ENCODE data around the gene L3MBTL4.

The L3MBTL4 gene

DNA sequence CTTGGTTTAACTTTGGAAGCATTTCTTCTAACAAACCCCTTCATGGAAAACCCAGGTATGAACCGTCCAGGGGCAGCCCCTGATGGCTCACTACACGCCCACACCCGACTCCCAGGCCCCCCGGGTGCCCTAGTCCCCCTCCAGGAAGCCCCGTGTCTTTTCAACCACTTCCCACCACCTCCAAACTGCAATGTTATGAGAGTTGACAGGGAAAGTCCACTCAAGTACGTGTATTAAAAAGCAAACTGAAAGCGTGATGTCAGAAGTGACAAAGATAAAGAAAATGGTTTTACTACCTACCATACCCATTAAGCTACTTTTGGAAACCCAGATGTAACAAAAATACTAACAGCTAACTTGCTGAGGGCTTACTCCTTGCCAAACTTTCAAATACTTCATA lies 51.5 kb downstream of the L3MBTL4 start:
- no peak for DNase-seq (ENCODE audit: low spot score)

DNA sequence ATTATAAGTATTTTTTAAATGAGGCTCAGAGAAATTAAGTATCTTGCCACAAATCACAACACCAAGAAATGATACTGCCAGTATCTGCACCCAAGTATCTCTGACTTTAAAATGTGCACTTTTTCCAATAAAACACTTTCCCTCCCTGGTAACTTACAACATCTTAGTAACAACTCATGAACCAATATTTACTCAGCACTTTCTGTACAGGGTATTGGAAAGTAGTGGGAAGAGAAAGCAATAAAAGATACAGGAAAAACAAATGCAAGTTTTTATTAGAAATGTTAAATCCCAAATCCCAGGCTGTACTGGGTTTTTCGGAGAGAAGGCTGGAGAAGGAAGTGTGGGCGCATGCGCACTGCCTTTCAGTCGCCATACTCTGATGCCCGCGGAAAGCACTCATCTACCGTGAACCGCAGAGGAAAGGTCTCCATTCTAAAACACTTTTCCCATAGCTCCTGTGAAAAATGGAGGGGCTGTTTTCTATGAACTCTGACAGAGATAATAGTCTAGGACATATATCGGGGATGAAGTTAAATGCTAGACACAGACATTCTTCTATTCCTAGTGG lies 52.1 kb downstream of the L3MBTL4 start:
- no peak for DNase-seq (ENCODE audit: low spot score)

DNA sequence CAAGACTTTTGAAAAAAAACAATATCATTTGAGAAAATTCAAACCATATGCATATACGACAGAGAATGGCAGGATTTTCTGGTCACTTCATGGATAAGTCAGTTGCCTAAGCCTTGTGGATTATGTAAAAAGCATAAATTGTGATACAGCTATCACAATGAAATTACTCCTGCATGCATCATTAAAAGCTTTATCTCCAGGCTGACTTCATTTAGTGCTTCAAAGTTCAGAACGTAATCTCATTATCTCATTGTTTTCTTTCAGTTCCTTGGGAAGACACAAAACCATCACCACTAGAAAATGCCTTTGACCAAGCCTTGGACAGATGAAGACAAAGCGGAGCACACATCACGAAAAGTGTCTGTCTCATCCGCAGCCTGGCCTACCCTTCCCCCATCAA lies 57.0 kb downstream of the L3MBTL4 start:
- DNase-seq (ENCODE audit: low spot score) = no peak

DNA sequence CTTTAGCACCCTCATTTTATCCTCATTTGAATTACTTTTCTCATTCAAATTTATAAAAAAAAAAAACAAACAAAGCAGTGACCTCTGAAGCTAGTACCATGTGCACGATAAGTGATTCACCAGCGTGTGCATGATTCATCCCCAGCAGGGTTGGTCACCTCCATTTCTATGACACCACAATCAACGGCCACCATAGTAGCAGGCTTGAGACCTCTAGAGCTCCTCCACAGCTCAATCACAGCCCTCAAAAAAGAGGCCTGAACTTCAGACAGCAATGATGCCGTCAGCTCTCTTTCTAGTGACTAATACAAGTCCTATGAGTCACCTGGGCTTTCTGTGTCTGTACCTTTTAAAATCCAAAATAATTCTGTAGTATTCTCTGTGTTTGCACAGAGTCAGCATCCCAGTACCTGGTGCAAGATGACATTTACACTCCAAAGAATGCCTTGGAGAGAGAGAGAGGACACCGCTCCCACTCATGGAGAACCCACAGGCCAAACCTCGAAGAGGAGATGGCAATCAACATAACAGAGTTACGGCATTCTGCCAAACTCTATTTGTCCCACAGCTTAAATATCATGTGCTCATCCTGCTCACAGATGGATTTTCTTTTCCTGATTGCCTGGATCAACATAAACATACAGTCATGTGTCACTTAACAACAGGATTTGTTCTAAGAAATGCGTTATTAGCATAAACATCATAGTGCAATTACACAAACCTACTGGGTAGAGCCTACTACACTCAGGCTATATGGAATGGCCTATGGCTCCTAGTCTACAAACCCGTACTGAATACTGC lies 58.7 kb downstream of the L3MBTL4 start:
- no peak for DNase-seq (ENCODE audit: low spot score)

DNA sequence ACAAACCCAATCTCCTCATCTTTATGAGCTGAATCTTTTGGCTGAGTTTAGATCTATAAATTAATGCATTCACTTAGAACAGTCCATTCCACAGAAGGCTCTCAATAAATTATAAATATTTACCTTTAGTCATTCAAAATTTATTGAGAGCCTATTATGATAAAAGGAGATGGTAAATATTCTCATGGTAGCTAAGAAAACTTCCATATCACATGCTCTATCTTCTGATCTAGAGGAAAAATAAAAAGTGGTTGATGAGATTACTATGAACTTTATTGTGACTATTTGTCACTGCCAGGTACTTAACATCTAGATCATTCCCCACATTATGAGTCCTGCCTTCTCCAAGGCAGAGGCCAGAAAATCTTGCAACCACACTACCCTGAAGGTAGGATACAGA lies 62.4 kb downstream of the L3MBTL4 start:
- DNase-seq (ENCODE audit: low spot score) = no peak

DNA sequence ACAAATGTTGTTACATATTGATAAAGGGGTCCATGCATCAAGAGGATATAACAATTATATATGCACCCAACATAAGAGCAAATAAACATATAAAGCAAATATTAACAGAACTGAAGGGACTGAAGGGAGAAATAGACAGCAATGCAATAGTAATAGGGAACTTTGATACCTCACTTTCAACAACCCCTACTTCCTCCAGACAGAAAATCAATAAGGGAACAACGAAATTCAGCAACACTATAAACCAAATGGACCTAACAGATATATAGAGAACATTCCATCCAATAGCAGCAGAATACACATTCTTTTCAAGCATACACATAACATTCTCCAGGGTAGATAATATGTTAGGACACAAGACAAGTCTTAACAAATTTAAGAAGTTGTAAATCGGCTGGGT lies 71.7 kb downstream of the L3MBTL4 start:
- no peak for DNase-seq (ENCODE audit: low spot score)

DNA sequence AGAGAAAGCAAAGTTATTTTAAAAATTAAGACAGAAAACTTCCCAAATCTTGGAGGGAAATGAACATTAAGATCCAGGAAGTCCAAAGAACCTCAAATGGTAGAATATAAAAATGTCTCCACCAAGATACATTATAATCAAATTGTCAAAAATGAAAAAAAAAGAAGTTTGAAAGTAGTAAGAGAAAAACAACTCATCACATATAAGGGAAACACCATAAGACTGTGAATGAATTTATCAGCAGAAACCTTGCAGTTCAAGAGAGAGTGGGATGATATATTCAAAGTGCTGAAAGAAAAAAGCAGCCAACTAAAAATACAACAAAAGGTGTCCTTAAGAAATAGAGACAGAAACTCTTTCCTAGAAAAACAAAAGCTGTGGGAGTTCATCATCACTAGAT lies 73.0 kb downstream of the L3MBTL4 start:
- DNase-seq (ENCODE audit: low spot score) = no peak

DNA sequence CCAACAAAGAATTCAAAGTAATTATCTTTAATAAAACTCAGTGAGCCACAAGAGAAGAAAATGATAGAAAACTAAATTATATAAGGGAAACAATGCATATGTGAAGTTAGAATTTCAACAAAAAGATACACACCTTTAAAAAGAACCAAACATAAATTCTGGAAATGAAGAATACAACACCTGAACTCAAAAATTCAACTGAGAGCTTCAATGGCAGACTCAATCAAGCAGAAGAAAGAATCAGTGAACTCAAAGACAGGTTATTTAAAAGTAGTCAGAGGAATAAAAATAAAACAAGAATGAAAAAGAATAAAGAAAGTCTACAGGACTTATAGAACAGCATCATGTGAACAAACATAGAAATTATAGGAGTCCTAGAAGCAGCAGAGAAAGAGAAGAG lies 73.4 kb downstream of the L3MBTL4 start:
- DNase-seq (ENCODE audit: low spot score) = no peak

DNA sequence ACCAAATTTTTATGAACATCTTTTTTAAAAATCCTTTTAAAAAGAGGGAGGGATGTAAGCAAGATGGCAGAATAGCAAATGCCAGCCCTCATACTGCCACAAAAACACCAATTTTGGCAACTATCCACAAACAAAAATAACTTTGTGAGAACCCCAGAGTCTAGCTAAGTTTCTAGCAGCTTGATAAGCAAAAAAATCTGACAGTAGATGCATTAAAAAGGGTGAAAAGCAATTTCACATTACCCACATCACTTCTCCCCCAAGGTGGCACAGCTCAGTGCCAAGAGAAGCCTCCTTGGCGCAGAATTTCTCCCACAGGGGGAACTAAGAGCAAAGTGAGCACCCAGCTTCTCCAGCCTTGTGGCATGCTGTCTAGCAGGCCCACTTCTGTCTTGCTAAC lies 74.6 kb downstream of the L3MBTL4 start:
- no peak for DNase-seq (ENCODE audit: low spot score)

DNA sequence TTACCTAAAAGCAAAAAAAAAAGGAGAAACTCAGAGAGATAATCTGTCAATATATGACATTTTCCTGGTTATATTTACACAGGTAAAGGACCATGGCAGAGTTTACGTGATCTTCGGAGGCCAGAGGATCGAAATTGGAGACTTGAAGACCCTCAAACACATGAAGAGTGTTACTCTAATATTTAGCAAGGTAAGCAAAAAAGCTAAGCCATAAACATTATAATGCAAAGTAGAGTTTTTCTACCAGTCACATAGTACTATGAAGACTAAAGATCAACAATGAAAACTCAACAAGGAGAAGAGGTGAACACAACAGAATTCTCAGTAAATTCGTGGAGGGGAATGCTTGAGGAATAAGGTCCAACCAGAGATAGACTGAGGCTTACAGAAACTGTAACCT lies 78.5 kb downstream of the L3MBTL4 start:
- DNase-seq (ENCODE audit: low spot score) = no peak

DNA sequence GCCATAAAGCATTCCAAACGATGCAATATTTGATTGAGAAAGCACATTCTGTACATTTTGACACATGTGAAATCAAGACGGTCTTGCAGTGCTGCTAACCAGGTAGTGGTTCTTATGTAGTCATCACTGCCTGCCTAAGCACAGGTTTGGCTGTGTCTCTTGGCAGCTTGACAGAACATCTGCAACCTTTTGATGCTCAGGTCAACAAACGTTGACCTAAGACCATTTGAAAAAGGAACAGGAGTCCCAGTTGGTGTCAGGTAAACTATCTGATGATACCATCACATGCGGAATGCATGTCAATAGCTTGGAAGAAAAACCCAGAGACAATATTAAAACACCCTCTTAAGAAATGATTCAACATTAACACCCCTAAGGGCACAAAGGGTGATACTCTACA lies 80.7 kb downstream of the L3MBTL4 start:
- no peak for DNase-seq (ENCODE audit: low spot score)

DNA sequence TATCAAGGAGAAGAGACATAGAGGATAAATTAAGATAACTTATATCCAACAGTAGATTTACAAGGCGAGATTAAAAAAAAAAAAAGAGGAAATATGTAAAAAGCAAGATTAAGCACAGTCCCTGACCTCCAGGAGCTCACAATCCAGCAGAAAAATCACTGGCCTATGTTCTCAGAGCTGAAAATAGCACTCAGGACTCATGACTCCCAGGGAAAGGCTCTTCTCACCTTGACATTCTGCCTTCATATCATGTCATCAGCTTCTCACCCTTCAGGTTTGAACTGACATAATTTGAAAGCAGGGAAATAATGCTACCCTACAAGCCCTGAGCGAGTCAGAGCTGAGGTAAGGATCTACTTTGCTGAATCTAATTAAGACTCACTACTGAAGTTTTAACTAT lies 82.8 kb downstream of the L3MBTL4 start:
- DNase-seq (ENCODE audit: low spot score) = no peak

DNA sequence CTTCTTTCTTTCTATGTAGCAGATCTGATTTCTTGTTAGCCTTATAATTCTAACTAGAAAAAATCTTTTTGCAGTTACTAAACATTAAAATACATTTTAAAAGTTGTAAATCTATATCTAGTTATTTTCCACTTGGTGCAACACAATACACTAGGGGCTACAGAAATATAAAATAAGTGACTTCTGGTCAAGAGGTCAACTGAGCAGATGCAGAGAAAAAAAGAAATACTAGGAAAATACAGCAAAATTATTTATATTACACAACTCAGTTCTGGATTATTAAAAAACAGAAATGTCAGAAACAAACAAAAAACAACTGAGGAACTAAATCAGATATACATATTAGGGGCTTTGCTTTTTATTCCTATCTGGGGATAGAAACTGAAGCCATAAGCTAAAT lies 83.9 kb downstream of the L3MBTL4 start:
- no peak for DNase-seq (ENCODE audit: low spot score)

DNA sequence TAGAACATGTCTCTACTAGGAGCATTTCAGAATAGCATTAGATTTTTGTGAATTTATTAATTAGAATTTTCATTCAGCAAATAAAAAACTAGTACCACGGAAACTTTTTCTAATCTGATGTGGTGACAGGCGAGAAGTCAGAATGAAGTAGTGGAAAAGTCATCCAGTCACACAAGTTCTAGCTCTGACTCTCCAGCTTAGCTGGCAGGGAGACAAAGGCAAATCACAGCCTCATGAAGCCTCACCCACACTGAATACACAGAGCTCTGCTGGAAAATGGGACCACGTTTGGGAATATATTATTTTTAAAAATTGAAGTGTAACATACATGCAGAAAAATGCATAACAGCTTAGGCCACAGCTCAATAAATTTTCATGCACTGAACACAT lies 86.1 kb downstream of the L3MBTL4 start:
- no peak for DNase-seq (ENCODE audit: low spot score)

DNA sequence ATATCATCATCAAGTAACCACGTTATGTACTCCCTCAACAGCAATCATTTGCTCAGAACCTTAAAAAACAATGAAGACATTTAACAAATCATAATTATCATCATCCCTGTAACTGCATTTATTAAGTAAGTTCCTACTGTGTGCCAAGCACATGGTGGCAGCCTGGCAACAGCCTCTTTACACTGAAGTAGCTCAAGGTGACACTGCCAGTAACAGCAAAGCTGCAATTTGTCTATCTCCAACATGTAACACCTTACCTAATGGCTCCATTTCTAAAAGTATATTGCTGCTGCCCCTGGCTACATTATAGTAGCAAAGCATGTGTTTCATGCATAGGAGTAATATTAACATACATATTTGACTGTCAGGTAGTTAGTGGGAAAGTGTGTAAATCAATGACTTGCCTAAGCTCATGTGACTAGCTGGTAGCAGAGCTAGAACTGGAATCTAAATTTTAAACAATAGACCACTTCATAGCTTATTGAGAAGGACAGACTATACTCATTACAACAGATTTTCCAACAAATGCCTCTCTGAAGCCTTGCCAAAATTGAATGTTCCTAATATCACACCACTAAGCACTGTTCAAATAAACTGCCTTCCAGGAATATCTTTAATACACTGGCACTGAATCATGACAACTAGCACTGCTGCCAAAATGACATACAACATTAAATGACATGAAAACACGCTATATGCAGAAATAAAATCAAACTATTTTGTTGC lies 86.7 kb downstream of the L3MBTL4 start:
- no peak for DNase-seq (ENCODE audit: low spot score)

DNA sequence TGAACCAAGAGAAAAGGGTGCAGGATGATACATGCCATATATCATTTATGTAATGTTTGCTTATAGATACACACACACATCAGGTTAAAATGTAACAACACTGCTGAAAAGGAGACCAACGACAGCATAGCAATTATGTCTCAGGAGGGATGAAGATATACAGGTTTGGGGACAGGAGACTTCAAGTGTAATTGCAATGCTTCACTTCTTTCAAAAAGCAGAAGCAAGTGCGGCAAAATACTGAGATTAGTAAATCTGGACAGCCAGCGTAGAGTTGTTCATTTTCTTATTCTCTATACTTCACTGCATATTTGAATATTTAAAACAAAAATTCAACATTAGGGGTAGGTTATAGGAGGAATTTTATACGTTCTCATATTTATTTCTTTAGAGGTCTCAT lies 87.2 kb downstream of the L3MBTL4 start:
- no peak for DNase-seq (ENCODE audit: low spot score)

DNA sequence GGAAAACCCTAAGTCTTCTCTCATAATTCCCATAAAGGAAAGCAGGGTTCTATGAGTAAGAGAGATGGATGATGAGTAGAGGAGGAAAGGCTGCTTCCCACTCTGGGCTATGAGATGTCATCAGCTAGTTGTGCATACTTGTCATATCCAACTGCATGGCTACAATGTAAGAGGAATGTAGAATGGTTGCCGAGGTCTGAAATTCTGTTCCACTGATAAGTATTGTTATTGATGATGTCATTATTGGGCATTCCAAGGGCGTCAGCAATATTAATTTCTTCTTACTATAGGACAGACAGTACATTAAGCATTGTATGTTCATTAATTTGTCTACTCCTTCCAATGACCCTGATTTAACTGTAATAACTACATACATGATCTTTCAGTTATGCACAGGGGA lies 88.1 kb downstream of the L3MBTL4 start:
- no peak for DNase-seq (ENCODE audit: low spot score)

DNA sequence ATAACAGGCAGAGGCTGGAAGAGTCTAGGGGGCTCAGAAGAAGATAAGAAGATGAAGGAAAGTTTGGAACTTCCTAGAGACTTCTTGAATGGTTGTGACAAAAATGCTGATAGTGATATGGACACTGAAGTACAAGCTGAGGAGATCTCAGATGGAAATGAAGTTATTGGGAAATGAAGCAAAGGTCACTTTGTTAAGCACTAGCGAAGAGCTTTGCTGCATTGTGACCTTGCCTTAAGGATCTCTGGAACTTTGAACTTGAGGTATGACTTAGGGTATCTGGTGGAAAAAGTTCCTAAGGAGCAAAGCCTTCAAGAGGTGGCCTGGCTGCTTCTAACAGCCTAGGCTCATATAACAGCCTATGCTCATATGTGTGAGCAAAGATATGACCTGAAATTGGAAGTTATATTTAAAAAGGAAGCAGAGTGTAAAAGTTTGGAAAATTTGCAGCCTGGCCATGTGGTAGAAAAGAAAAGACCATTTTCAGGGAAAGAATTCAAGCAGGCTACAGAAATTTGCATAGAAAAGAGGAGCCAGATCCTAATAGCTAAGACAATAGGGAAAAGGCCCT lies 91.3 kb downstream of the L3MBTL4 start:
- no peak for DNase-seq (ENCODE audit: low spot score)

DNA sequence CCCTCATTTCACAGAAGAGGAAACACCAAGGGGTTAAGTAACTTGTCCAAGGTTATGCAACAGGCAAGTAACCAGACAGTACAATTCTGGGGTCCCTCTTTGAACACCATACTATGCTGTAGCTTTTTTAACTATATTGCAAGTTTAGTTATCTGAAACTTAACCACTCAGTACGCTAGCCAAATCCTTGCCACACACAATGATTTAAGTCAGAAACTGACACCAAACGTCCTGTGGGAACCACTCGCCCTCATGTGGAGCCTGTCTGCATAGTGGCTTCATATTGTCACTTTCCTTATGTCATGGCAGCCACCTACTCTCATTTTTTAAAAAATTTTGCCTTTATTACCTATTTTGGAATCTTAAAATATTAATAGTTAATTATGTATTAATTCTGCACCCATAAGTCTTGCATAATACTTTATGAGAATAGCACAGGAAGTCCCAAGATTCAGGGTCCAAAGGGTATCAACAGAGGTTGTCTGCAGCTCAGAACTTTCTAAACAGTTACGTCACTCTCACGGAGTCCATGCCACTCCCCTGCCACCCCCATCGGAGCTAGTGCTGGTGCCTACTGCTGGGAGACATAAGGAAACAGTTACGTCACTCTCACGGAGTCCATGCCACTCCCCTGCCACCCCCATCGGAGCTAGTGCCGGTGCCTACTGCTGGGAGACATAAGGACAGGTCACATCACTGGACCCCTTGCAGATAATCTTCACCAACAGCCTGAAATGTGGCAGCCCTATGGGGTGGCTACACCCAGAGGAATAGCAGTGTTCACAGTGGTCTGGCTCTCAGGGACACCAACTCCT lies 99.0 kb downstream of the L3MBTL4 start:
- no peak for DNase-seq (ENCODE audit: low spot score)

DNA sequence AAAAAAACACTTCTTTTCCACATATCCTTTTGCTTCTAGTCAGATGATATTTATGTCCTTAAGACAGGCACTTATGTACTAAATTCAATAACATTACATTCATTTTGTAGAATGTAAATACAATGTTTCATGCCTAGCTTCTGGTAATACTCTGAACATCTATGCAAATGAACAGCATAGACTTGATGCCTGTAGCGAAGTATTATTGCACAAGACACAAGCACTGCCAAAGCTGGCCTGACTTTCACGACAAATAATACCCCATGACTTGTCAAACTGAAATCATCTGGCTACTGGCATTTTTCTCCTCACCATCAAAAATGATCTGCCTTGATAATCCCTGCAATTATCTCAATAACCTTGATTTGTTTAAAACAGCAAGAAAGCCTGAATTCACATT lies 101.3 kb downstream of the L3MBTL4 start:
- DNase-seq (ENCODE audit: low spot score) = no peak

DNA sequence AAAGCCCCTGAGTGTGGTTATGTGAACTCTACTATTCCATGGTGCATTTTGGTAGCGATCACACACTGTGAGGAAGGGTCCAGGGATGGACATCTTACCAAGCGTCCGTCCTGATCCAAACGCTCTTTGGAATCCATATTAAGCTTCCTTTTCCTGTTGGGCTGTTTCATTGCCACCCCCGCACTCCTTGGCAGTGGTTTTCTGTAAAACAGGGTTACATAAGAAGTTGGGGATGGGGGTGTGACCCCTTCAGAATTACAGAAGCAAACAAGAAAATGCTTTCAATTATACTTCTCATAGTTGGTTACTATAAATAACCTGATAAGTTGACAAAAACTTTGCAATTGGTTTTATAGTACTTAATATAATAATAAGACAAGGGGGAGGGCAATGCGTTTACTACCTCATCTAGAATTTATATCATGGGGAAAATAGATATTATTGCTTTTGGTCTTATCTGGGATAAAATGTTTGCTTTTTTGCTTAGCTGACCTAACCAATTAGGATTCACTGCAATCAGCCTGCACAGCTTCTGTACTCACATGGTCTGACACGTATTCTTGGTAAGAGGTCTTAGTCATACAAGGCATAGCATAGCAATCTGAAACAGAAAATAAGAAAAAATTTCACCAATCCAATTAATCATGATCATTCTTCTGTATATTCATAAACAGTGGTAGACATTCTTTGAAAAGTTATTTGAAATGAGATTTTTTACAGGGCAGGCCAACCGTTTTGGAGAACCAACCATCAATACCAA lies 103.1 kb downstream of the L3MBTL4 start:
- DNase-seq (ENCODE audit: low spot score) = no peak

DNA sequence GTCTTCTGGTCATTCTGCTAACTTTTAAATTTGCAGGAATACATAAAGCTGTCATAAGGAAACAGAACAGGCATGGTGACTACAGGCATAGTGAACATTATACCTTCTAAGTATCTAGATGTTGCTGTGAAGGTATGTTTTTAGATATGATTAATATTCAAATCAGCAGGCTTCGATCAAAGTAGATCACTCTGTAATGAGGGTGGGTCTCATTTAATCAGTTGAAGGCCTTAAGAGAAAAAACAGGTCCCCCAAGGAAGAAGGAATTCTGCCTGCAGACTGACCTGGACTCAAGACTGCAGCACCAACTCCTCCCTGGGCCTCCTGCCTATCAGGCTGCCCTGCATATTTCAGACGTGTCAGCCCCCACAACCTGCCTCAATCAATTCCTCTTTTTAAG lies 104.0 kb downstream of the L3MBTL4 start:
- no peak for DNase-seq (ENCODE audit: low spot score)
